Smooth muscle cell (in vitro differentiated cells): ENCODE data around the gene YIPF4. TPM values are rescaled to one million over a fixed set of nuclear protein-coding genes. Genes with fewer than 3 reads are reported as not detected.

Experiments used
- DNase-seq: peaks from one replicate; lab custom pipeline; 2025; ENCODE audit not compliant: unreplicated experiment; lab: John Stamatoyannopoulos, UW
- H2AFZ ChIP-seq: fragments of 200-600 bp; sonication (generic); 2 replicates; pipeline ENCODE4 v1.6.0; 2016; ENCODE audit warnings: antibody characterized with exemption, low read depth, mild to moderate bottlenecking
- H3F3A ChIP-seq: fragments of 200-600 bp; sonication (generic); 2 replicates; pipeline ENCODE4 v1.6.0; 2017; ENCODE audit warnings: antibody characterized with exemption, low read depth
- H3K27ac ChIP-seq: fragments of 200-600 bp; sonication (generic); 2 replicates; pipeline ENCODE4 v1.5.1; 2016; ENCODE audit warnings: low read depth, mild to moderate bottlenecking
- H3K27me3 ChIP-seq: fragments of 200-600 bp; sonication (generic); 2 replicates; pipeline ENCODE4 v1.6.1; 2016; ENCODE audit warnings: low read depth, mild to moderate bottlenecking
- H3K36me3 ChIP-seq: fragments of 200-600 bp; sonication (generic); 2 replicates; pipeline ENCODE4 v1.5.1; 2016; ENCODE audit warnings: low read depth
- H3K4me1 ChIP-seq: fragments of 200-600 bp; sonication (generic); 2 replicates; pipeline ENCODE4 v1.5.1; 2016; ENCODE audit warnings: low read depth
- H3K4me2 ChIP-seq: fragments of 200-600 bp; sonication (generic); 2 replicates; pipeline ENCODE4 v1.6.0; 2016; ENCODE audit warnings: mild to moderate bottlenecking
- H3K4me3 ChIP-seq: fragments of 200-600 bp; sonication (generic); 2 replicates; pipeline ENCODE4 v1.5.1; 2016; ENCODE audit warnings: mild to moderate bottlenecking
- H3K79me2 ChIP-seq: fragments of 200-600 bp; sonication (generic); 2 replicates; pipeline ENCODE4 v1.6.0; 2016; ENCODE audit warnings: low read depth, mild to moderate bottlenecking
- H3K9ac ChIP-seq: fragments of 200-600 bp; sonication (generic); 2 replicates; pipeline ENCODE4 v1.6.0; 2016; ENCODE audit warnings: low read depth
- H3K9me3 ChIP-seq: fragments of 200-600 bp; sonication (generic); replicated peaks from 2 replicates; pipeline ENCODE4 v1.5.1; 2016; ENCODE audit warnings: low read depth
- H4K20me1 ChIP-seq: fragments of 200-600 bp; sonication (generic); 2 replicates; pipeline ENCODE4 v1.6.0; 2016; ENCODE audit warnings: low read depth
- CTCF ChIP-seq: fragments of 200-600 bp; sonication (generic); IDR thresholded peaks from 2 replicates; pipeline ENCODE4 v1.5.1; 2017; ENCODE audit warnings: borderline replicate concordance, mild to moderate bottlenecking, antibody characterized with exemption; ENCODE audit not compliant: insufficient read depth, poor library complexity, severe bottlenecking
- WGBS: methylation state at CpG from one replicate; pipeline ENCODE4 v1.1.7; 2016; ENCODE audit warnings: low lambda C conversion rate; 5-methylcytosine and 5-hydroxymethylcytosine counted together
- polyA plus RNA-seq: library from polyadenylated mRNA; unstranded; fragments of >200 nt; fragmentation: Nextera tagmentation; extraction: Ambion mirVana; gene quantifications from 2 replicates; pipeline ENCODE4 v1.2.1, GENCODE V29; 2016
- total RNA-seq: library from RNA; depleted of rRNA; stranded (reverse); fragments of >200 nt; gene quantifications from 2 replicates; pipeline ENCODE4 v1.2.3, GENCODE V29; 2014

YIPF4 gene
- total and polyA plus RNA-seq, 2 experiments from 2014 or later, result 36.0 to 56.6 TPM

DNA sequence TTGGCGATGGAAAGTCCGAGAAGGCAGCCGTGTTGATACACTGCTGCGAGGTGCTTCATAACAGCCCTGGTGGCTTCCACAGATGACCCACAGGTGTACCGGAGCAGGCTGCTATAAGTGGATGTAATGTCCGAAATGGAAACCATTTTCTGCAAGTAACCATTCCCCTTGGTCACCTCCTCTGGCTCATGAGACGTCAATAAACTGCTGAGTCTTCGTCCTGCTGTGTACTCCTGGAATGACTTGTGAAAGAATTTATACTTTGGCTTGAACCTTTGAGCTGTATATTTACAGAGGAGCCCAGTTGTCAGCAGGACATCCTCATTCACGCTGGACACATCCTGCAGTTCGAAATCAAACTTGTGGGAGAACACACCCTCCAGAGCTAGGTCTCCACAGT lies 27.4 kb upstream of the YIPF4 start:
- no peak overlapping the region for H3K9ac ChIP-seq
- H3K4me2 ChIP-seq, result no peak overlapping the region
- H3K9me3 ChIP-seq, result no peaks in the 10 kb centered on the region
- H3K36me3 ChIP-seq, result no peaks in the 10 kb centered on the region
- WGBS, result 91% methylated on average over 10 of the region's 10 CpGs
- no peak for TF ChIP-seq CTCF
- no peaks in the 10 kb centered on the region for H3K27me3 ChIP-seq
- DNase-seq, result no peak
- H3K4me3 ChIP-seq, result no peak overlapping the region
- no peaks in the 10 kb centered on the region for H3K79me2 ChIP-seq
- no peak overlapping the region for H3K27ac ChIP-seq
- no peak overlapping the region for H2AFZ ChIP-seq
- H3K4me1 ChIP-seq, result no peaks in the 10 kb centered on the region
- H3F3A ChIP-seq, result no peaks in the 10 kb centered on the region
- no peaks in the 10 kb centered on the region for H4K20me1 ChIP-seq

DNA sequence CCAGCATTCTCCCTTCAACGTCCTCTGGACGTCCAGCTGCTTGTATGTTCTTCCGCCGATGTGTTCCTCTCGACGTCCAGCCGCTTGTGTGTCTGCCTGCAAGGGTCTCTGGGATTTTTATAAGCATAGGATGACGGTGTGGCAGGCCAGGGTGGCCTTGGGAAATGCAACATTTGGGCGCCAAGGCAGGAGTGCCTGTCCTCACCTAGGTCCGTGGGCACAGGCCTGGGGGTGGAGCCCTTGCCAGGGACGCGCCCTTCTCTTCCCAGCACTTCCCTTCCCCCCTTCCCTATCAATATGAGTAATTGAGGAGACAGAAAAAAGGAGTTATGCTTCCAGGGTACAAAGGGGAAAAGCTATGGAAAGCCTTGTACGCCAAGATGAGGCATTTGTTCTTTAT lies 19.5 kb upstream of the YIPF4 start:
- Histone ChIP-seq H3K4me3 (no peak overlapping the region), H3K9ac (no peak overlapping the region), H3K36me3 (no peaks in the 10 kb centered on the region), H3K79me2 (no peaks in the 10 kb centered on the region), H3K4me2 (no peak overlapping the region), H3K27ac (no peak overlapping the region), H3K9me3 (no peaks in the 10 kb centered on the region), H2AFZ (no peak overlapping the region), H3K4me1 (no peaks in the 10 kb centered on the region), H3K27me3 (no peaks in the 10 kb centered on the region), H3F3A (no peaks in the 10 kb centered on the region), H4K20me1 (no peaks in the 10 kb centered on the region)
- no peak for DNase-seq
- 85% methylated on average over 13 of the region's 13 CpGs for WGBS
- no peak for TF ChIP-seq CTCF

DNA sequence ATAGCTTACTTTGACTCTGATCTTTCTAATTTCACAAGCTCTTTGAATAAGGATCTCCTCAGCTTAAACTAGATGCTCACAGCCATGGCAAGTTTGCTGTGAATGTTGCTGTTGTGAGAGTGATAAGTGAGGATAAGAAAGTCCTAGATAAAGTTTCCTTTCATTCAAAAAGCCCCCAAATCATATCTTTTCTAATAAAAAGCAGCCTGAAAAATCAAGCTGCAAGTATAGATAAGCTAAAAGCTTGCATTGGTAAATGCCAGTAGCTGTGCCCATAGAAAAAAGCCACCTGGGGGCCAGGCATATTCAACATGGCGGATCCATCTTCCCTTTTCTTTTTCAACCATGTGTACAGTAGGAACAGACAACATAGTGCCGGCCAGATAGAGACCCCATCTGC lies 17.3 kb upstream of the YIPF4 start:
- Histone ChIP-seq H3K79me2 (no peaks in the 10 kb centered on the region), H3K9me3 (no peaks in the 10 kb centered on the region), H3F3A (no peaks in the 10 kb centered on the region), H3K9ac (no peak overlapping the region), H4K20me1 (no peaks in the 10 kb centered on the region), H2AFZ (no peak overlapping the region), H3K4me2 (no peak overlapping the region), H3K4me3 (no peak overlapping the region), H3K36me3 (no peaks in the 10 kb centered on the region), H3K27me3 (no peaks in the 10 kb centered on the region), H3K4me1 (no peaks in the 10 kb centered on the region), H3K27ac (no peak overlapping the region)
- whole genome bisulfite sequencing, result 94% methylated on average over 2 of the region's 2 CpGs
- DNase-seq, result no peak
- no peak for TF ChIP-seq CTCF

GRCh38 chr2:32262105-32262504 lies 15.6 kb upstream of the YIPF4 start:
- H3K4me1 ChIP-seq, result no peaks in the 10 kb centered on the region
- DNase-seq, result no peak
- H3K9me3 ChIP-seq, result no peaks in the 10 kb centered on the region
- H3F3A ChIP-seq, result no peaks in the 10 kb centered on the region
- no peaks in the 10 kb centered on the region for H3K36me3 ChIP-seq
- WGBS, result 97% methylated on average over 3 of the region's 3 CpGs
- H3K4me2 ChIP-seq, result no peak overlapping the region
- no peak overlapping the region for H3K4me3 ChIP-seq
- no peak overlapping the region for H3K27ac ChIP-seq
- H2AFZ ChIP-seq, result no peak overlapping the region
- TF ChIP-seq CTCF, result no peak
- H4K20me1 ChIP-seq, result no peaks in the 10 kb centered on the region
- H3K79me2 ChIP-seq, result no peaks in the 10 kb centered on the region
- no peaks in the 10 kb centered on the region for H3K27me3 ChIP-seq
- H3K9ac ChIP-seq, result no peak overlapping the region
